MV-4-11 (cell line): ENCODE measurements around the gene AFTPH.
A peak's percentile ranks its signal among the peaks of the same experiment; 100 is the strongest.

Experiments used
- DNase-seq: peaks from one replicate; lab custom pipeline; 2025; lab: John Stamatoyannopoulos, UW

The AFTPH gene

DNA sequence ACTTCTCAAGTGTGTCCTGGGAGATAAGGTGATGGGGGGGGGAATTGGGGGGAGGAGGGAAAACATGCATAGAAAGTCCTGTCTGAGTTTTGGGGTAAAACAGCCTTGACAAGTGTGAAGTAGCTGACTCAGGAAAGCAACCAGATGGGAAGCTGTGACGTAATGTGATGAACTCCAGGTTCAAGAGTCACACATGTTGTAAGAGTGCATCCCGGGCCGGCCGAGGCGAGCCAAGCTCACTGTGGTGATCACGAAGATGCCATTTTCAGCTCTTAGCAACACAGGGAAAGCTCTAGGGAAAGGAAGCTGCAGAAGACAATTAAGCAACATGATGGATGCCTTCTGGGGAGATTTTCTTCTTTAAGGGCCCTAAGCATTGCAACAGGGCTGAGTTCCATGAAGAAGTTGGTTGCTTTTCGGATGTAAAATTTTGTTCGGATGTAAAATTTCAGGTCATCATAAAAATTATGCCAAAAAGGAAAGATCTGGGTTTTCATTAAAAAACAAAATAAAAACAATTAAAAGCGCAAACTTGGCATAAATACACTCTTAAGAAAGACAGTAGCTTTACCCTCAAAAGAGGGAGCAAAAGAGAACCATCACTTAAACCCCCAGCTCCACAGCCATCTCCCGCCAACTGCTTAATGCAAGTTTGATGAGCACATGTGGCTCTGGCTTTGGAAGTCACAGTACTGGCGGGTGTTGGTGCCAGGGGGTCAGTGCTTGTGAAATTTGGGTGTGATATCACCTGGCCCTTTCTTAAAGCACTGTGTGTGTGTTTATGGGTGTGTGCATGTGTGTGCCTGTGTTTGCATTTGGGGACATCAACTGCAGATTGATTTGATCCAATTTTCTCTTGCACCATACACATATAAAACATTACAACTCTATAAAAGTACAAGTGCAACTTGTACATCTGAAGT lies 110.5 kb downstream of the AFTPH start:
- peak; percentile 86 for DNase-seq

DNA sequence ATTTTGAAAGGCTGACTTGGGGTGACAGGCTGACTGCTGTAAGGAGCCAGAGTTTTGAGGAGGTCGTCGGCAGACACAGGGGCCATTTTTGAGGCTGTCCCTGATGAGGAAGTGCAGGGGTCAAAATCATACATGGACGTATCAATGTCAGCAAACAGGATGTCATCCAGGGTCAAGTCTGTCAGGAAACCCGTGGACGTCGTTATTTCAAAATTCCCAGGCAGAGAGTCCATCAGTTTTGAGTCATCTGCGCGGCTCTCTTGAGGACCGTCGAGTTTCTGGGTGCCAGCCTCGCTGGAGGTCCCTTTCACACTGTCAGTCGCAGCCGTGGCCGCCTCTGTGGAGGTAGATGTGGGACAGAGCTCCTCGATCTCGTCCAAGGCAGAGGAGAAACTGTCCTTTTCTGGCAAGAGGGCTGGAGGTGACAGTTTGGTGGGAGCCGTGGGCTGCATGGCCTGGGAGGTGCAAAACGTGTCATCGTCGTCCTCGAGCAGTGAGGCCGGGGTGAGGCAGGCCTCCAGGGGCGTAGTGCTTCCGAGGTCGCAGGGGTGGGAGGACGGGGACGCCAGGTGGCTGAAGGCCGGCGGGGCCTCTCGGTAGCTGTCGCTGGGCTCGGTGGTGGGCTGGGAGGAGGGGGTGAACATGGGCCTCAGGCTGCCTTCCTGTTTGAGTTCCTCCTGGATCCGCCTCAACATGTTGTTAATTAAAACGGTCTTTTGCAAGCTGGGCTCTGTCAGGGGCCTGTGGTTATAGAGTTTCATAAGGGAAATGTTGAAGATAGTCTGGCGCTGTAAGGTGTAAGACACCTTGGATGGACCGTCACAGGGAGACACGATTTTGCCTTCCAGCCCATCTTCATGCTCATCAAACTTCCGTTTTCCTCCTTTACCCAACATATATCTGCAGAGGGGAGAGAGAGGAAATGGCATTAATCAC lies 112.1 kb downstream of the AFTPH start:
- peak; percentile 67 for DNase-seq

DNA sequence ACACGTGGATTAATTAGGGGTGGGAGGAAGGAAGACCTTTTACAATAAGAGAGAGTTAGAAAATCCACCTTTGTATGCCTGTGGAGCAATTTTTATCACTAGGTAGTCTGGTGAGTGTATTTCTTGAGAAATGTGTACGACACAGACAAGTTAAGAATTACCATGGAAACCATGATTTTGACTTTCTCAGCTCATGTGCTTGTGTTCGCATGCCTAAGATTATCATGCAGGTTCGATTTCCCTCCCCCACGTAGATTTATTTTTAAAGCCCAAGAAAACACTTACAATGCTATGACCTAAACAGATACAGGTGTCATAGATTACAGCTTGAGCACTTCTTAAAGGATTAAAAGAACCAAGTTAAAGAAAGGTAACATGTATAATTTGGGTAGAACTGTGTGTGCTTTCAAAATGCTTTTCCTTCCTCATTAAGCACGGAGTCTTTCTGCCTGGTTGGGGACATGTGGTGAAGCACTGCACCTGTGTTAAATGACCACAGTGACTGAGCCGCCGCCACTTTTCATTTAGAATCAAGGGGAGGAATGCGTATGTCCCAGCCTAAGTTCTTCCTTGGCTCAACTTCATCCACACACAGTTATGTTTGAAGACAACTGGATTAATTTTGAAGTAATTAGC lies 113.0 kb downstream of the AFTPH start:
- peak; percentile 23 for DNase-seq

DNA sequence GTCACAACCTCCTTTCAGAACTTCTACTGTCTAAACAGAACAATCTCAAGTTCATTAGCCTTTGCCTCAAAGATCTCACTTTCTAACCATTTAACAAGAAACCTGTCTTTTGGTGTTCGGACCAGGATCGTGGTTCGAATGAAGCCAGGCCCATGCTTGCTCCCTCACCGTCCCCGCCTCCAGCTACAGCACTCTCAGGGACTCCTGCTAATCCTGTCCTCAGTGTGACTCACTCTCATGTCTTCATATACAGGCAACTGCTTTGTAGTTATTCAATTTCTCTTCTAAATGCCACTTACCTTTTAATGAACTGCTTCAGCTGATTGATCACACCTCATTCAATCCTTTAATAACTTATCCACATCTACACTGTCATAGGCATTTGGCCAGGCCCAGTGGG lies 113.8 kb downstream of the AFTPH start:
- no peak for DNase-seq

DNA sequence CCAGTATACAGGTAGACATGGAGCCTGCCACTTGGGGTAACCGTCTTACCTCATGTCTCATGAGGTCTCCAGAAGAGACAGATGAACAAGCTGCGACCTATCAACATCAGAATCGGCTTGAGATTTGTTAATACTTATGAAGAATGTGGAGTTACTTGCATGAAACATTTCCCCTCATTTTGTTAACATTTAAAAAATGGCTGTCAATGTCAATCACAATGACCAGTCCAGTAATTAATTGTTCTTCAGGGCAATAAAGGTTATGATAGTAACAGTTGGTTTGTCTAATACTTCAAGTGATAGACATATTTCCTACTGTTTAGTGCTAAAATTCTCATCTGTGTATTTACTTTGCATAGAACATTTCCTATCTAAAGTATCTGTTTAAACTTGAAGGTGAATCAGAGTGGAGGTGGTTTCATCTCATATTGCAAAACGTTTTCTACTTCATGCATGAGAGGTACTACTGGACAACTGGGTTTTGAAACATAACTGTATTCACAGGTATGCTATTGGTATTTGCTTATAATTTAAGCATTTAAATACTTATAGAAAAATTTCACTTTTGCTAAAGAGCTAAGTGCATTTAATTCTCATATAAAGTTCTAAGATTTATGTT lies 114.5 kb downstream of the AFTPH start:
- no peak for DNase-seq

DNA sequence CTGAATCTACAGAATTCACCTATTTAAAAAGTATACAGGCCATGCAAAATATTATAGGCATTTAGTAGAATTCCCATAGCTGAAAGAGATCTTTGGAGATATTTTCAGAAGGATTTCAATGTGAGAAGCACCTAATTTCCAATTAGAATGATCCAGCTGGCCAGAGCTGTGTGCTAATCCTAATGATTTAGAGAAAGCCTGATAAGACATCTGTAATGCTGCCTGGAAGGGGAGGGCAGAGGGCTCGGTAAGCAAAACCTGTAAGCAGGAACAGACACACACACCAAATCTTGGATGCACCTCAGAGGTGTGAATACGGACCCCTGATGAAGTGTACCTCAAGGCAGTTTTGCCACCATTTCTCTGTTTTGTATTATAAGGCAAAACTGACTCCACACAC lies 115.6 kb downstream of the AFTPH start:
- DNase-seq, result no peak

DNA sequence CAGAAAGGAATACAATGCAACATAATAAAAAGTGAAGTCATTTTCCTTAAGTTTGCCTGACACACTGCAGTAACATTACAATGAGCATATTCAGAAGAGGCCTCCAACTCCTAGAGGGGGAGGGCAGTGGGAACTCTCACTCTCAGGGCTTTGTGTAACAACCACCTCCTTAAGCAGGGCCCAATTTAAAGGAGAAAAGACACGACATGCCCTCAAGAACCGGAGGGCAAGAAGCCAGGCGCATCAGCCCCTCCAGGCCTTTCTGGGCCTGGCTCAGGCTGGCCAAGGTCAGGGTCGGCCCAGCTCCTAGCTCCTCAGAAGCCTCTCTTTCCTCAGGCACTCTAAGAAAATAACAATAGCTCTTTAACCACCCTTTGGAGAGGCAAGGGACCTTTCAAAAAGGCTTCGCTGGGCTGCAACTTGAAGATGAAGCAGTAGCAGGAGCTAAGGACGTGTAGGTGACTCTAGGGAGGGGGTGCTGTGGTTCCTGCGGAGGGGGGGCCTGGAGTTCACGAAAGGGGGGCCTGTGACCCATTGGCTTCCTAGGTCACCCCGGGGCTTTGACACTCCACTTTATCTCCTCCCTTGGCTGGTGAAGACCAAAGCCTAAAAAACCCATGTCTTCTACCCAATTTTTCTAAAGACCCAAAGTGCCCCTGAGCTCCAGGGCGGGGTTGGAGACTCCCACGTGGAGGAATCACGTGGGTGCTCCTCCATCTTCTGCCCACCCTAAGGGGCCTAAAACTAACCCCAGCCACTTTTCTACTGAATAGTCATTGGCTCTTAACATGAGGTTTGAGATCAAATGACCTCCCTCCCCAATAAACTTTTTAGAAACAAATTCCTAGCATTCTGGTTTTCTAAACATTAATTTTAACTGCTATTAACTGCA lies 116.3 kb downstream of the AFTPH start:
- no peak for DNase-seq

GRCh38 chr2:64641599-64641998 lies 117.5 kb downstream of the AFTPH start:
- DNase-seq, result no peak
